Stimulated activated naive B cell treated with anti-CD40 and anti-IgM and Interleukin-4, amounts not matched to agents 10 μg/mL and 1 μg/mL and 100 μg/mL, for 72 hours (primary cell): ENCODE results near the gene ADAM19.
"Not testable (repeated sequence)": the region's sequence is repeated elsewhere in the genome, so short reads cannot be mapped to it uniquely, and the experiment has no call there.

Experiments
- ATAC-seq, 2 donors: fragments of 150-1000 bp; cut with Tn5 transposase; replicated peaks; 2 replicates each; pipeline ENCODE4 v1.10.0; 2021; ENCODE audit warnings: moderate library complexity in 1 of 2
- DNase-seq: peaks from one replicate; pipeline ENCODE4 v3.0.0; 2021
- H3K27ac Mint-ChIP-seq: one replicate; pipeline ENCODE4 v1.8.0; 2022; ENCODE audit warnings: mild to moderate bottlenecking, mixed read lengths
- H3K27me3 Mint-ChIP-seq, 2 donors: one replicate each; pipeline ENCODE4 v1.8.0; 2022; ENCODE audit warnings: mixed read lengths in 2 of 2
- H3K36me3 Mint-ChIP-seq, 2 donors: one replicate each; pipeline ENCODE4 v1.8.0; 2022; ENCODE audit warnings: mixed read lengths in 2 of 2, mild to moderate bottlenecking in 1 of 2
- H3K4me1 Mint-ChIP-seq, 2 donors: one replicate each; pipeline ENCODE4 v1.8.0; 2022; ENCODE audit warnings: mixed read lengths in 2 of 2, mild to moderate bottlenecking in 1 of 2
- H3K4me3 Mint-ChIP-seq, 2 donors: one replicate each; pipeline ENCODE4 v1.8.0; 2022; ENCODE audit warnings: mild to moderate bottlenecking in 2 of 2, mixed read lengths in 2 of 2, moderate library complexity in 1 of 2
- H3K9me3 Mint-ChIP-seq, 2 donors: one replicate each; pipeline ENCODE4 v1.8.0; 2022; ENCODE audit warnings: mixed read lengths in 2 of 2, mild to moderate bottlenecking in 1 of 2

The ADAM19 gene

DNA sequence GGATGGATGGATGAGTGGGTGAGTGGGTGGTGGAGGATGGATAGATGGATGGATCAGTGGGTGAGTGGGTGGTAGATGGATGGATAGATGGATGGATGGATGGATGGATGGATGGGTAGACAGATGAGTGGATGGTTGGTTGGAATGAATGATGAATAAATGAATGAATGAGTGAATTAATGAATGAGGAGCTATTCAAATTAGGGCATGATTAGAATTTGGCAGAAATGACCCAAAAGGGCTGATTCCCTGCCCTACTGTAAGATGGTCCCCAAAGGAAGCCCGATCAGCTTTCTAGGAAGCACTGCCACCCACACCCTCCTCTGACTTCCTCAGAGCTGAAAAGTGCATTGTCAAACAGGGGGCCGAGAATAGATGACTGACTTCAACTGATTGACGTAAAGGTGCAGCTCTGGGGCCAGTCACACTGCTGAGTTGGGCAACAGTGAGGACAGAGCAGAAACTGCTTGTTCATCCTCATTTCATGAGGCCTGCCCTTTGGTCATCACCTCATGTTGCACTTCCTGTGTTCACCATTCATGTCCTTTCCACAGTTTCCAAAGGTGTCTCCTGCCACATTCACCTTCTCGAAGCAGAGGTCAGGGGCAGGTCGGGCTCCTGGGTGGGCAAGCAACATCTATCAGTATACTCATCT is 81.3 kb downstream of the ADAM19 start:
- Mint-ChIP-seq H3K27ac (peak overlapping the region; percentile 21), H3K9me3 (peaks cover 0 to 4% of the 10 kb centered on the region in 2 donors), H3K27me3 (no peaks in the 10 kb centered on the region), H3K36me3 (peaks cover 27 to 46% of the 10 kb centered on the region in 2 donors), H3K4me3 (no peak overlapping the region), H3K4me1 (peaks cover 26 to 59% of the 10 kb centered on the region in 2 donors)
- ATAC-seq (peak; percentile 96), DNase-seq (peak; percentile 34)

GRCh38 chr5:157492886-157493285 is 82.7 kb downstream of the ADAM19 start:
- ATAC-seq = no peak
- H3K27me3 Mint-ChIP-seq = no peaks in the 10 kb centered on the region
- DNase-seq = no peak
- peaks cover 0 to 3% of the 10 kb centered on the region in 2 donors for H3K9me3 Mint-ChIP-seq
- H3K4me3 Mint-ChIP-seq = no peak overlapping the region
- H3K27ac Mint-ChIP-seq = peak overlapping the region; percentile 17
- H3K4me1 Mint-ChIP-seq = peaks cover 29 to 60% of the 10 kb centered on the region in 2 donors
- H3K36me3 Mint-ChIP-seq = peaks cover 33 to 54% of the 10 kb centered on the region in 2 donors

GRCh38 chr5:157491471-157491995 is 84.0 kb downstream of the ADAM19 start:
- DNase-seq (no peak), ATAC-seq (no peak)
- no peaks in the 10 kb centered on the region for H3K27me3 Mint-ChIP-seq
- peak overlapping the region; percentile 62 for H3K27ac Mint-ChIP-seq
- H3K36me3 Mint-ChIP-seq = peaks cover 37 to 63% of the 10 kb centered on the region in 2 donors
- H3K4me1 Mint-ChIP-seq = peaks cover 39 to 60% of the 10 kb centered on the region in 2 donors
- no peak overlapping the region for H3K4me3 Mint-ChIP-seq
- peaks cover 0 to 3% of the 10 kb centered on the region in 2 donors for H3K9me3 Mint-ChIP-seq

DNA sequence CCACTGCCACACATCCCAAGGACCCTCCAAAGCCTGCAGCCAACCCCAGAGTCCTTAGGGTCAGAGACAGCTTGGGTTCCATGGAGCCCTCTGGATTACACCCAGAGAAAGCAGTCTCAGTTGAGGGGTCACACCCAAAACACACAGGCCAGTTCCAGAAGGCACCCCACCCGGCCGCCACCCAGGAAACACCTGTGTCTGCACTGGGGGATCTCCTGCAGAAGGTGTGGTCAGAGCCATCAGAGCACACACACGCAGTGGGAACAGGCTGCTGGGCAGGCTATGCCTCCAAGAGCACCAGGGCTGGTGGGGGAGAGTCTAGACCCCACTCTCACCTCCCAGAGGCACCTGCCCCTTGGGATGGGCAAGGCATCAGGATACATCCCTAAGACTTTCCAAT is 88.2 kb downstream of the ADAM19 start:
- Mint-ChIP-seq H3K4me1 (peaks cover 50 to 63% of the 10 kb centered on the region in 2 donors), H3K36me3 (peaks cover 38 to 71% of the 10 kb centered on the region in 2 donors), H3K4me3 (peak overlapping the region; percentile 45 to 65), H3K27me3 (no peaks in the 10 kb centered on the region), H3K9me3 (peaks cover 2 to 4% of the 10 kb centered on the region in 2 donors), H3K27ac (peak overlapping the region; percentile 97)
- peak; percentile 77 to 79 for ATAC-seq
- peak; percentile 62 for DNase-seq

DNA sequence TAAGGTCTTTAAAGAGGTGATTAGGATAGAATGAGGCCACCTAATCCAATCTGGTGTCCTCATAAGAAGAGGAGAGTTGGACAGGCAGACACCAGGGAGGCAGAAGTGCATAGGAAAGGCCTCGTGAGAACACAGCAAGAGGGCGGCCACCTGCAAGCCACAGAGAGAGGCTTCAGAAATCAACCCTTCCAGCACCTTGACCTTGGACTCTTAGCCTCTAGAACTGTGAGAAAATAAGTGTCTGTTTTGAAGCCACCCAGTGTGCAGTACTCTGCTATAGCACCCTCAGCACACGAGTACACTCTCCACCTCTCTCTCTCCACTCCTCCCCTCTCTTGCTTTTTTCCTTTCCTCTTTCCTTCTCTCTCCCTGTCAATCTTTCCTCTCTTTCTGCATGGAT is 88.7 kb downstream of the ADAM19 start:
- H3K27me3 Mint-ChIP-seq = no peaks in the 10 kb centered on the region
- peak overlapping the region; percentile 97 for H3K27ac Mint-ChIP-seq
- ATAC-seq = peak; percentile 52 to 61
- H3K4me1 Mint-ChIP-seq = peaks cover 50 to 66% of the 10 kb centered on the region in 2 donors
- peak overlapping the region; percentile 45 to 65 for H3K4me3 Mint-ChIP-seq
- no peak for DNase-seq
- peaks cover 2 to 4% of the 10 kb centered on the region in 2 donors for H3K9me3 Mint-ChIP-seq
- peaks cover 40 to 69% of the 10 kb centered on the region in 2 donors for H3K36me3 Mint-ChIP-seq

GRCh38 chr5:157486221-157486681 is 89.3 kb downstream of the ADAM19 start:
- Mint-ChIP-seq H3K4me1 (peaks cover 49 to 66% of the 10 kb centered on the region in 2 donors), H3K4me3 (peak overlapping the region; percentile 10 to 26)

DNA sequence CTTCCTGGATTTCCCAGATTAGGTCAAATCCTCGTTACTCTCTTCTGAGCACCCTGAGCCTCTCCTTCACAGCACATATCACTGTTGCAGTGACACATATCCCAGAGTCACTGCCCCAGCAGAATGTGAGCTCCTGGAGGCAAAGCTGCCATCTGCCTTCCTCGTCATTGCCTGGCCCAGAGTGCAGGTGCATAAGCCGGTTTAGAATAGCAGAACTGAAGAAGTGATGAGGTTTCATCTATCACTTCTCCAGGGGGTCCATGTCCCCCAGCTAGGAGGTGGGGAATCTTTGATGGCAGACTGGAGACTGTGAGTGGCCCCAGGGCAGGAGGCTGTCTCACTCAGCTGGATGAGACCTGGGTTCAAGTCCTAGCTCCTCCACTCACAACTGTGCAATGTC is 89.8 kb downstream of the ADAM19 start:
- Mint-ChIP-seq H3K27me3 (no peaks in the 10 kb centered on the region), H3K4me1 (peaks cover 52 to 70% of the 10 kb centered on the region in 2 donors), H3K36me3 (peaks cover 40 to 66% of the 10 kb centered on the region in 2 donors), H3K4me3 (peak overlapping the region; percentile 12 to 70), H3K27ac (peak overlapping the region; percentile 97), H3K9me3 (peaks cover 2 to 4% of the 10 kb centered on the region in 2 donors)
- ATAC-seq = peak; percentile 65
- DNase-seq = no peak

More at GRCh38 chr5:157486221-157486681, 89.3 kb downstream of the ADAM19 start:
- Mint-ChIP-seq H3K9me3 (peaks cover 2 to 4% of the 10 kb centered on the region in 2 donors), H3K27me3 (no peaks in the 10 kb centered on the region), H3K27ac (peak overlapping the region; percentile 97), H3K36me3 (peaks cover 39 to 65% of the 10 kb centered on the region in 2 donors)
- DNase-seq (no peak), ATAC-seq (peak; percentile 50 to 55)

DNA sequence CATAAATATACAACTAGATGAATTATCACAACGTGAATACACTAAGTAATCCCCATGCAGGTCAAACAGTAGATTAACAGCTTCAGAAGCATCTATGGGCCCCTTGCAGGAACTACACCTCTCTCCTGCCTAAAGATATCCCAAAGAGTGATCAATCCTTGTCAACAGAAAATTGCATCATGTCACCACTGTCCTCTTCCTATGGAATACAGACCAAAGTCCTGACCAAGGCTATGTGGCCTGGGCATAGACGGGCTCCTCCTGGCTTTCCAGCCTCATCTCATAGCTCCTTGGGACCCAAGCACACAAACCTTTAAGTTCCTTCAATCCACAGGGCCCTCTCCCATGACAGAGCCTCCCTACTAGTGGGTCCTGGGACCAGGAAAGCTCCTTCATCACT is 90.2 kb downstream of the ADAM19 start:
- DNase-seq = no peak
- H3K27me3 Mint-ChIP-seq = no peaks in the 10 kb centered on the region
- peak overlapping the region; percentile 97 for H3K27ac Mint-ChIP-seq
- peaks cover 55 to 75% of the 10 kb centered on the region in 2 donors for H3K4me1 Mint-ChIP-seq
- H3K4me3 Mint-ChIP-seq = peak overlapping the region; percentile 12 to 70
- peaks cover 40 to 66% of the 10 kb centered on the region in 2 donors for H3K36me3 Mint-ChIP-seq
- no peak for ATAC-seq
- peaks cover 2 to 4% of the 10 kb centered on the region in 2 donors for H3K9me3 Mint-ChIP-seq

GRCh38 chr5:157484768-157485167 is 90.8 kb downstream of the ADAM19 start:
- peak overlapping the region; percentile 75 for H3K27ac Mint-ChIP-seq
- H3K9me3 Mint-ChIP-seq = peaks cover 2 to 4% of the 10 kb centered on the region in 2 donors
- no peak for ATAC-seq
- no peak overlapping the region for H3K4me3 Mint-ChIP-seq
- DNase-seq = no peak
- H3K27me3 Mint-ChIP-seq = no peaks in the 10 kb centered on the region
- H3K36me3 Mint-ChIP-seq = peaks cover 42 to 67% of the 10 kb centered on the region in 2 donors
- H3K4me1 Mint-ChIP-seq = peaks cover 57 to 81% of the 10 kb centered on the region in 2 donors

DNA sequence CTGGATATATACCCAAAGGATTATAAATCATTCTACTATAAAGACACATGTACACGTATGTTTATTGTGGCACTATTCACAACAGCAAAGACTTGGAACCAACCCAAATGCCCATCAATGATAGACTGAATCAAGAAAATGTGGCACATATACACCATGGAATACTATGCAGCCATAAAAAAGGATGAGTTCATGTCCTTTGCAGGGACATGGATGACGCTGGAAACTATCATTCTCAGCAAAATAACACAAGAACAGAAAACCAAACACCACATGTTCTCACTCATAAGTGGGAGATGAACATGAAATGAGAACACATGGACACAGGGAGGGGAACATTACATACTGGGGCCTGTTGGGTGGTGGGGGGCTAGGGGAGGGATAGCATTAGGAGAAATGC is 92.9 kb downstream of the ADAM19 start:
- not testable (repeated sequence) for H3K27me3 Mint-ChIP-seq, DNase-seq, H3K9me3 Mint-ChIP-seq, ATAC-seq, H3K4me3 Mint-ChIP-seq
- Mint-ChIP-seq H3K27ac (peak overlapping the region; percentile 60), H3K4me1 (peaks cover 68 to 87% of the 10 kb centered on the region in 2 donors), H3K36me3 (peaks cover 33 to 60% of the 10 kb centered on the region in 2 donors)

GRCh38 chr5:157481666-157482065 is 93.9 kb downstream of the ADAM19 start:
- peak overlapping the region; percentile 91 for H3K27ac Mint-ChIP-seq
- H3K9me3 Mint-ChIP-seq = peaks cover 2 to 4% of the 10 kb centered on the region in 2 donors
- peaks cover 35 to 52% of the 10 kb centered on the region in 2 donors for H3K36me3 Mint-ChIP-seq
- no peaks in the 10 kb centered on the region for H3K27me3 Mint-ChIP-seq
- no peak for DNase-seq
- ATAC-seq = no peak
- peaks cover 63 to 87% of the 10 kb centered on the region in 2 donors for H3K4me1 Mint-ChIP-seq
- no peak overlapping the region for H3K4me3 Mint-ChIP-seq

GRCh38 chr5:157481265-157481664 is 94.3 kb downstream of the ADAM19 start:
- Mint-ChIP-seq H3K4me1 (peaks cover 61 to 85% of the 10 kb centered on the region in 2 donors), H3K4me3 (peak overlapping the region; percentile 21 to 56), H3K27ac (peak overlapping the region; percentile 91), H3K27me3 (no peaks in the 10 kb centered on the region), H3K9me3 (peaks cover 2 to 4% of the 10 kb centered on the region in 2 donors), H3K36me3 (peaks cover 35 to 48% of the 10 kb centered on the region in 2 donors)
- ATAC-seq = peak; percentile 83 to 87
- no peak for DNase-seq

GRCh38 chr5:157479612-157480510 is 95.7 kb downstream of the ADAM19 start:
- Mint-ChIP-seq H3K9me3 (peaks cover 2 to 4% of the 10 kb centered on the region in 2 donors), H3K4me1 (peaks cover 54 to 82% of the 10 kb centered on the region in 2 donors), H3K4me3 (no peak overlapping the region), H3K36me3 (peaks cover 26 to 49% of the 10 kb centered on the region in 2 donors), H3K27me3 (no peaks in the 10 kb centered on the region), H3K27ac (peak overlapping the region; percentile 97)
- DNase-seq = no peak
- ATAC-seq = no peak

- H3K4me3 Mint-ChIP-seq = no peak overlapping the region
Observed at GRCh38 chr5:157479166-157479565, 96.4 kb downstream of the ADAM19 start.

More at GRCh38 chr5:157479166-157479565, 96.4 kb downstream of the ADAM19 start:
- peak overlapping the region; percentile 97 for H3K27ac Mint-ChIP-seq
- no peak for DNase-seq
- H3K36me3 Mint-ChIP-seq = peaks cover 26 to 51% of the 10 kb centered on the region in 2 donors
- no peaks in the 10 kb centered on the region for H3K27me3 Mint-ChIP-seq
- peaks cover 48 to 80% of the 10 kb centered on the region in 2 donors for H3K4me1 Mint-ChIP-seq
- no peak for ATAC-seq
- H3K9me3 Mint-ChIP-seq = peaks cover 2 to 4% of the 10 kb centered on the region in 2 donors
